Gastrocnemius medialis (tissue), 4 donors: ENCODE measurements around the gene CDK14. TPM values are rescaled to one million over a fixed set of nuclear protein-coding genes. Genes with fewer than 3 reads are reported as not detected.

Experiments
- ATAC-seq, 2 donors: fragments of 150-250 bp; one replicate each; pipeline ENCODE4 v1.9.1; 2016
- DNase-seq, 2 donors: peaks; one replicate each; pipeline ENCODE4 v3.0.0-alpha.2; 2019
- H3K27ac ChIP-seq, 4 donors: fragments of 200-600 bp; sonication (generic); 1 replicate in 1 of 4; 2 replicates in 3 of 4; pipeline ENCODE4 v1.5.1; 2016 to 2018; ENCODE audit warnings: mild to moderate bottlenecking in 2 of 4, moderate library complexity in 1 of 4
- H3K27me3 ChIP-seq, 3 donors: fragments of 200-600 bp; sonication (generic) in 2 of 3; 1 replicate in 1 of 3; 2 replicates in 2 of 3; pipeline versions ENCODE4 v1.5.1 to v1.6.0; 2016 to 2019; ENCODE audit warnings: mild to moderate bottlenecking in 1 of 3, moderate library complexity in 1 of 3
- H3K36me3 ChIP-seq, 2 donors: fragments of 200-600 bp; sonication (generic) in 1 of 2; one replicate each; pipeline ENCODE4 v1.5.1; 2017 to 2018
- H3K4me1 ChIP-seq, 2 donors: fragments of 200-600 bp; sonication (generic) in 1 of 2; one replicate each; pipeline ENCODE4 v1.5.1; 2016 to 2017; ENCODE audit warnings: mild to moderate bottlenecking in 2 of 2
- H3K4me3 ChIP-seq, 4 donors: fragments of 200-600 bp; sonication (generic) in 3 of 4; 1 replicate in 1 of 4; 2 replicates in 3 of 4; pipeline ENCODE4 v1.5.1; 2016 to 2019; ENCODE audit warnings: mild to moderate bottlenecking in 2 of 4
- H3K9me3 ChIP-seq, 3 donors: fragments of 200-600 bp; sonication (generic) in 2 of 3; 1 replicate in 1 of 3; 2 replicates in 2 of 3; pipeline ENCODE4 v1.5.1; 2016 to 2019
- CTCF ChIP-seq, 5 experiments: fragments of 450-650 bp in 3 of 5; fragments of 200-600 bp in 2 of 5; sonication (generic) in 2 of 5; IDR thresholded peaks in 4 of 5; conservative IDR thresholded peaks in 1 of 5; 1 replicate in 4 of 5; 2 replicates in 1 of 5; pipeline ENCODE4 v1.5.1; 2016 to 2019; ENCODE audit warnings: antibody characterized with exemption in 5 of 5, mild to moderate bottlenecking in 3 of 5, moderate library complexity in 3 of 5
- POLR2A ChIP-seq, 2 donors: fragments of 450-650 bp; IDR thresholded peaks; one replicate each; pipeline ENCODE4 v1.6.1; 2017; ENCODE audit warnings: antibody characterized with exemption in 2 of 2, mild to moderate bottlenecking in 2 of 2, moderate library complexity in 2 of 2
- in situ Hi-C, 4 donors: fragments of 200-750 bp; cut with MboI; loops; one replicate each; pipeline versions ENCODE4 v1.15.0 to v1.8.0; 2017; ENCODE audit warnings: low sequenced_read_pairs in 4 of 4
- intact Hi-C: fragments of 100-400 bp; cut with DNase I; formaldehyde crosslinking; loops from one replicate; pipeline ENCODE4 v1.15.1; 2023; ENCODE audit warnings: low total_unique reads
- total RNA-seq, 4 donors: library from RNA; depleted of rRNA; stranded (reverse); fragments of >200 nt; gene quantifications; one replicate each; pipeline versions ENCODE4 v1.1.0 to v1.2.3, GENCODE V29; 2016

CDK14 gene
- total RNA-seq, 4 donors from 2014 or later, result 3.9 to 8.6 (median 7.3) TPM

GRCh38 chr7:91021956-91022355, 425.8 kb downstream of the CDK14 start:
- ATAC-seq, result no peak
- Histone ChIP-seq H3K4me3 (no peak overlapping the region), H3K27ac (no peak overlapping the region), H3K4me1 (no peaks in the 10 kb centered on the region), H3K36me3 (no peaks in the 10 kb centered on the region), H3K27me3 (no peaks in the 10 kb centered on the region), H3K9me3 (no peaks in the 10 kb centered on the region)
- no peak for TF ChIP-seq POLR2A (IDR thresholded peaks at IDR 0.05)
- TF ChIP-seq CTCF (IDR thresholded peaks at IDR 0.05 in 4 of 5, conservative IDR thresholded peaks at IDR 0.05 in 1 of 5), result no peak
- in situ Hi-C loops, result loop anchor here in 1 of 4 donors (10.0 kb wide), 1 partner anchor 567 kb away; no protein-coding TSS in a partner anchor
- no peak for DNase-seq
- intact Hi-C loops, result no loop called here

- TF ChIP-seq CTCF (IDR thresholded peaks at IDR 0.05 in 4 of 5, conservative IDR thresholded peaks at IDR 0.05 in 1 of 5) (no peak), POLR2A (IDR thresholded peaks at IDR 0.05) (no peak)
- in situ Hi-C loops, result loop anchor here in 3 of 4 donors (10.0 to 25.0 kb wide), 3 partner anchors 464 to 571 kb away; partner anchors contain the start of gene PTTG1IP2 (in 2 of the 3)
- intact Hi-C loops, result no loop called here
Observed at GRCh38 chr7:91025906-91026390, 429.8 kb downstream of the CDK14 start.

GRCh38 chr7:91029688-91030087, 433.6 kb downstream of the CDK14 start:
- in situ Hi-C loops, result loop anchor here in 3 of 4 donors (10.0 to 25.0 kb wide), 4 partner anchors 467 to 575 kb away; partner anchors contain the start of gene PTTG1IP2 (in 2 of the 3)
- H3K4me3 ChIP-seq, result no peak overlapping the region
- H3K27me3 ChIP-seq, result no peaks in the 10 kb centered on the region
- H3K27ac ChIP-seq, result no peak overlapping the region
- no peak for DNase-seq
- no peaks in the 10 kb centered on the region for H3K36me3 ChIP-seq
- H3K4me1 ChIP-seq, result no peaks in the 10 kb centered on the region
- no peak for ATAC-seq
- intact Hi-C loops, result loop anchor here (5.0 to 10.0 kb wide), 2 partner anchors 315 to 477 kb away; no protein-coding TSS in a partner anchor
- H3K9me3 ChIP-seq, result no peaks in the 10 kb centered on the region
- TF ChIP-seq POLR2A (IDR thresholded peaks at IDR 0.05) (no peak), CTCF (IDR thresholded peaks at IDR 0.05 in 4 of 5, conservative IDR thresholded peaks at IDR 0.05 in 1 of 5) (no peak)

More at GRCh38 chr7:91025906-91026390, 429.8 kb downstream of the CDK14 start:
- Histone ChIP-seq H3K4me3 (no peak overlapping the region), H3K4me1 (no peaks in the 10 kb centered on the region), H3K9me3 (no peaks in the 10 kb centered on the region), H3K27ac (no peak overlapping the region), H3K27me3 (no peaks in the 10 kb centered on the region), H3K36me3 (no peaks in the 10 kb centered on the region)
- DNase-seq (no peak), ATAC-seq (no peak)

GRCh38 chr7:91030680-91031380, 434.7 kb downstream of the CDK14 start:
- ATAC-seq, result no peak
- DNase-seq, result no peak

More at GRCh38 chr7:91030680-91031380, 434.7 kb downstream of the CDK14 start:
- in situ Hi-C loops, result loop anchor here in 2 of 4 donors (10.0 to 25.0 kb wide), 3 partner anchors 469 to 569 kb away; partner anchors contain the start of gene PTTG1IP2 (in 2 of the 2)
- intact Hi-C loops, result loop anchor here (5.0 to 10.0 kb wide), 2 partner anchors 316 to 479 kb away; no protein-coding TSS in a partner anchor
- TF ChIP-seq POLR2A (IDR thresholded peaks at IDR 0.05) (no peak), CTCF (IDR thresholded peaks at IDR 0.05 in 4 of 5, conservative IDR thresholded peaks at IDR 0.05 in 1 of 5) (no peak)
- H3K27me3 ChIP-seq, result no peaks in the 10 kb centered on the region
- no peaks in the 10 kb centered on the region for H3K4me1 ChIP-seq
- no peaks in the 10 kb centered on the region for H3K9me3 ChIP-seq
- no peak overlapping the region for H3K4me3 ChIP-seq
- H3K27ac ChIP-seq, result no peak overlapping the region
- no peaks in the 10 kb centered on the region for H3K36me3 ChIP-seq
